Stimulated activated CD8-positive, alpha-beta memory T cell treated with anti-CD3 and anti-CD28 coated beads, Interleukin-15, amount 100 ng/mL, for 1 hour (primary cell): ENCODE measurements around the gene CHD9.

ENCODE experiments used
- DNase-seq: peaks from one replicate; pipeline ENCODE4 v3.0.0-alpha.2; 2020; ENCODE audit warnings: low read depth

Gene CHD9

GRCh38 chr16:53372992-53373871 lies 318.4 kb downstream of the CHD9 start:
- peak; percentile 74 for DNase-seq

- no peak for DNase-seq
Measured at GRCh38 chr16:53374800-53375199, 320.0 kb downstream of the CHD9 start.

- no peak for DNase-seq
Measured at GRCh38 chr16:53378138-53378537, 323.3 kb downstream of the CHD9 start.
